ENCODE results near the gene ZNF488.

ZNF488 gene

DNA sequence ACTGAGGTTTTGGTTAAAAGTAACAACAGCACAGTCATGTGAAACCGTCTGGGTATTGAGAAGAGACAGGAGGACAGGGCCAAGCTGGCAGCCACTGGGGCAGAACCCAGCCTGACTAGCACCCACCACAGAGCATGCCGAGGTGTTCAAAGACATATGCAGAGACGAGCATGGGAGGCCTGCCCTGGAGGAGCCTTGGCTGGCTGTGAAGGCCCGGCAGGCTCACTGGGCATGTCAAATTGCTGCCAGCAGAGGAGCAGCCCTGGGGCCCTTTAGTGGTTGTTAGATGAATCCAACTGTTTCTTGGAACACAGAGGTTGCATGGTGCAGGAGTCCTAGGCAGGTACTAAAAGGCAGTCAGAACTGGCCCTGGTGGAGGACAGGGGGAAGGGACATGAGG lies 66.8 kb downstream of the ZNF488 start:
- Histone ChIP-seq H3K4me3 (ENCODE audit: low read length, poor library complexity, severe bottlenecking) (no peak overlapping the region), H3K36me3 (ENCODE audit: insufficient read depth, low read length) (no peaks in the 10 kb centered on the region), H3K9me3 (ENCODE audit: insufficient read depth, low read depth, low read length) (no peaks in the 10 kb centered on the region), H4K20me1 (ENCODE audit: insufficient read depth, low read length, poor library complexity, severe bottlenecking) (no peaks in the 10 kb centered on the region), H3K27me3 (ENCODE audit: insufficient read depth, low read length, poor library complexity, severe bottlenecking) (no peaks in the 10 kb centered on the region), H3K4me1 (ENCODE audit: insufficient read depth, low read length, poor library complexity, severe bottlenecking) (peaks cover 8% of the 10 kb centered on the region), H2AFZ (ENCODE audit: low read length) (no peak overlapping the region), H3K79me2 (ENCODE audit: insufficient read depth, low read length) (no peaks in the 10 kb centered on the region), H3K9ac (ENCODE audit: low read depth, low read length, poor library complexity, severe bottlenecking) (no peak overlapping the region), H3K4me2 (ENCODE audit: low read depth, low read length, poor library complexity, severe bottlenecking) (no peak overlapping the region), H3K9me2 (replicated peaks; ENCODE audit: low read depth, low read length) (no peaks in the 10 kb centered on the region), H3F3A (ENCODE audit: low read depth) (no peaks in the 10 kb centered on the region)
- TF ChIP-seq, protein P1, sequence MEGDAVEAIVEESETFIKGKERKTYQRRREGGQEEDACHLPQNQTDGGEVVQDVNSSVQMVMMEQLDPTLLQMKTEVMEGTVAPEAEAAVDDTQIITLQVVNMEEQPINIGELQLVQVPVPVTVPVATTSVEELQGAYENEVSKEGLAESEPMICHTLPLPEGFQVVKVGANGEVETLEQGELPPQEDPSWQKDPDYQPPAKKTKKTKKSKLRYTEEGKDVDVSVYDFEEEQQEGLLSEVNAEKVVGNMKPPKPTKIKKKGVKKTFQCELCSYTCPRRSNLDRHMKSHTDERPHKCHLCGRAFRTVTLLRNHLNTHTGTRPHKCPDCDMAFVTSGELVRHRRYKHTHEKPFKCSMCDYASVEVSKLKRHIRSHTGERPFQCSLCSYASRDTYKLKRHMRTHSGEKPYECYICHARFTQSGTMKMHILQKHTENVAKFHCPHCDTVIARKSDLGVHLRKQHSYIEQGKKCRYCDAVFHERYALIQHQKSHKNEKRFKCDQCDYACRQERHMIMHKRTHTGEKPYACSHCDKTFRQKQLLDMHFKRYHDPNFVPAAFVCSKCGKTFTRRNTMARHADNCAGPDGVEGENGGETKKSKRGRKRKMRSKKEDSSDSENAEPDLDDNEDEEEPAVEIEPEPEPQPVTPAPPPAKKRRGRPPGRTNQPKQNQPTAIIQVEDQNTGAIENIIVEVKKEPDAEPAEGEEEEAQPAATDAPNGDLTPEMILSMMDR (conservative IDR thresholded peaks at IDR 0.05; ENCODE audit: low read length), result no peak
- TF ChIP-seq EZH2phosphoT487 (IDR thresholded peaks at IDR 0.05; ENCODE audit: borderline replicate concordance), result no peak

DNA sequence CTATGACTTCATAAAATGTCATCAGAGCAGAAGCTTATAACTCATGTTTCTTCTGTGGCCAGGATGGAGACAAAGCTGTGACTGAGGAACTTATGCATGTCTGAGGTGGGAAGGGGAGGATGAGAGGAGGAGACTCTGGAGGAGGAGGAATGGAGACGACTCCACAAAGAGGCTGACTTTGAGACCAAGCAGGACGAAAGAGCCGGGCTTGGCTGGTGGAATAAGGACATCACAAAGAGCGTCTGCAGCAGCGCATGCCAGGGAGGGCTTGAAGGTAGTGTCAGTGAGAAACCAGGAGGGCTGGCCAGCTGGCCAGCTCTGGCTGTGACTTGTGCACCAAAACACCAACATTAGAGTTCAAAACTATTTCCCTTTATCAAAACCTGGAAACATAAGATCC lies 68.0 kb downstream of the ZNF488 start:
- Histone ChIP-seq H3K9me3 (ENCODE audit: insufficient read depth, low read depth, low read length) (no peaks in the 10 kb centered on the region), H3K79me2 (ENCODE audit: insufficient read depth, low read length) (no peaks in the 10 kb centered on the region), H3K27me3 (ENCODE audit: insufficient read depth, low read length, poor library complexity, severe bottlenecking) (no peaks in the 10 kb centered on the region), H3F3A (ENCODE audit: low read depth) (peaks cover 5% of the 10 kb centered on the region; the same call in 1 of the 2 replicates), H4K20me1 (ENCODE audit: insufficient read depth, low read length, poor library complexity, severe bottlenecking) (no peaks in the 10 kb centered on the region), H2AFZ (ENCODE audit: low read length) (no peak overlapping the region), H3K4me1 (ENCODE audit: insufficient read depth, low read length, poor library complexity, severe bottlenecking) (peaks cover 16% of the 10 kb centered on the region), H3K9ac (ENCODE audit: low read depth, low read length, poor library complexity, severe bottlenecking) (no peak overlapping the region), H3K36me3 (ENCODE audit: insufficient read depth, low read length) (no peaks in the 10 kb centered on the region), H3K9me2 (replicated peaks; ENCODE audit: low read depth, low read length) (no peaks in the 10 kb centered on the region), H3K4me2 (ENCODE audit: low read depth, low read length, poor library complexity, severe bottlenecking) (no peak overlapping the region), H3K4me3 (ENCODE audit: low read length, poor library complexity, severe bottlenecking) (no peak overlapping the region)
- TF ChIP-seq EZH2phosphoT487 (IDR thresholded peaks at IDR 0.05; ENCODE audit: borderline replicate concordance), result no peak
- TF ChIP-seq, protein P1 (conservative IDR thresholded peaks at IDR 0.05; ENCODE audit: low read length), result no peak

Data from Loucy (cell line).